Stimulated activated CD8-positive, alpha-beta memory T cell treated with anti-CD3 and anti-CD28 coated beads, Interleukin-12 subunit alpha, Interleukin-12 subunit beta, amount 100 ng/mL, for 1 hour (primary cell): ENCODE measurements around the gene PUM1.
"Not testable (repeated sequence)": the region's sequence is repeated elsewhere in the genome, so short reads cannot be mapped to it uniquely, and the experiment has no call there.

Experiments
- DNase-seq: peaks from one replicate; pipeline ENCODE4 v3.0.0-alpha.2; 2020; ENCODE audit warnings: low read depth

The PUM1 gene

GRCh38 chr1:31065310-31066217, at the start of gene PUM1:
Gene PUM1 (minus strand): TSS chr1:31065717. CDS start chr1:31059566, 6,151 bp downstream.
- DNase-seq: peak; percentile 97

GRCh38 chr1:31112266-31112935, 46.9 kb upstream of the PUM1 start:
- DNase-seq: no peak

GRCh38 chr1:31111290-31111951, 45.9 kb upstream of the PUM1 start:
- DNase-seq: no peak

GRCh38 chr1:31110846-31111245, 45.3 kb upstream of the PUM1 start:
- DNase-seq: no peak

- DNase-seq: no peak
Observed at GRCh38 chr1:31108861-31109260, 43.3 kb upstream of the PUM1 start.

GRCh38 chr1:31105646-31106045, 40.1 kb upstream of the PUM1 start:
- DNase-seq: no peak

- DNase-seq: no peak
Observed at GRCh38 chr1:31102501-31102950, 37.0 kb upstream of the PUM1 start.

- DNase-seq: no peak
Observed at GRCh38 chr1:31101147-31101502, 35.6 kb upstream of the PUM1 start.

- DNase-seq: no peak
Observed at GRCh38 chr1:31099293-31100032, 33.9 kb upstream of the PUM1 start.

GRCh38 chr1:31095985-31096384, 30.5 kb upstream of the PUM1 start:
- DNase-seq: no peak

GRCh38 chr1:31095298-31095981, 29.9 kb upstream of the PUM1 start:
- DNase-seq: no peak

GRCh38 chr1:31088081-31088480, 22.6 kb upstream of the PUM1 start:
- DNase-seq: not testable (repeated sequence)

- no peak for DNase-seq
Observed at GRCh38 chr1:31084782-31085569, 19.5 kb upstream of the PUM1 start.

- no peak for DNase-seq
Observed at GRCh38 chr1:31082385-31082784, 16.9 kb upstream of the PUM1 start.

GRCh38 chr1:31073044-31073443, 7.5 kb upstream of the PUM1 start:
- DNase-seq: no peak

- DNase-seq: no peak
Observed at GRCh38 chr1:31072304-31072746, 6.8 kb upstream of the PUM1 start.

- no peak for DNase-seq
Observed at GRCh38 chr1:31069392-31069791, 3.9 kb upstream of the PUM1 start.

GRCh38 chr1:31064718-31065309, 703 bp downstream of the PUM1 start:
- DNase-seq: peak; percentile 7

GRCh38 chr1:31064111-31064717, 1.3 kb downstream of the PUM1 start:
- DNase-seq: no peak

GRCh38 chr1:31063631-31064030, 1.9 kb downstream of the PUM1 start:
- no peak for DNase-seq
